ENCODE results near the gene FOXK1.

The FOXK1 gene

GRCh38 chr7:4745265-4745919 lies 63.3 kb downstream of the FOXK1 start:
- no peak for DNase-seq (ENCODE audit: low read depth)

GRCh38 chr7:4745971-4746919 lies 64.2 kb downstream of the FOXK1 start:
- DNase-seq (ENCODE audit: low read depth) = peak; percentile 64

- DNase-seq (ENCODE audit: low read depth) = no peak
Measured at GRCh38 chr7:4747013-4747412, 64.9 kb downstream of the FOXK1 start.

GRCh38 chr7:4747746-4748145 lies 65.7 kb downstream of the FOXK1 start:
- DNase-seq (ENCODE audit: low read depth) = no peak

- no peak for DNase-seq (ENCODE audit: low read depth)
Measured at GRCh38 chr7:4748231-4748681, 66.2 kb downstream of the FOXK1 start.

- no peak for DNase-seq (ENCODE audit: low read depth)
Measured at GRCh38 chr7:4749363-4749762, 67.3 kb downstream of the FOXK1 start.

GRCh38 chr7:4749798-4750197 lies 67.7 kb downstream of the FOXK1 start:
- no peak for DNase-seq (ENCODE audit: low read depth)

- DNase-seq (ENCODE audit: low read depth) = no peak
Measured at GRCh38 chr7:4751398-4751947, 69.4 kb downstream of the FOXK1 start.

GRCh38 chr7:4753598-4754432 lies 71.7 kb downstream of the FOXK1 start:
- DNase-seq (ENCODE audit: low read depth) = peak; percentile 5

GRCh38 chr7:4754433-4755010 lies 72.4 kb downstream of the FOXK1 start:
- no peak for DNase-seq (ENCODE audit: low read depth)

- no peak for DNase-seq (ENCODE audit: low read depth)
Measured at GRCh38 chr7:4755045-4755444, 73.0 kb downstream of the FOXK1 start.

GRCh38 chr7:4758111-4758510 lies 76.0 kb downstream of the FOXK1 start:
- no peak for DNase-seq (ENCODE audit: low read depth)

- no peak for DNase-seq (ENCODE audit: low read depth)
Measured at GRCh38 chr7:4758791-4759190, 76.7 kb downstream of the FOXK1 start.

- DNase-seq (ENCODE audit: low read depth) = no peak
Measured at GRCh38 chr7:4759211-4759610, 77.1 kb downstream of the FOXK1 start.

- no peak for DNase-seq (ENCODE audit: low read depth)
Measured at GRCh38 chr7:4760952-4761351, 78.9 kb downstream of the FOXK1 start.

GRCh38 chr7:4762121-4763055 lies 80.3 kb downstream of the FOXK1 start:
- DNase-seq (ENCODE audit: low read depth) = no peak

GRCh38 chr7:4763091-4763793 lies 81.1 kb downstream of the FOXK1 start:
- DNase-seq (ENCODE audit: low read depth) = no peak

- no peak for DNase-seq (ENCODE audit: low read depth)
Measured at GRCh38 chr7:4763794-4764185, 81.7 kb downstream of the FOXK1 start.

GRCh38 chr7:4764402-4765007 lies 82.4 kb downstream of the FOXK1 start:
- no peak for DNase-seq (ENCODE audit: low read depth)

Measured in stromal cell of bone marrow (primary cell).